Stimulated activated CD4-positive, alpha-beta T cell treated with anti-CD3 and anti-CD28 coated beads, Interleukin-15, amount 100 ng/mL, for 1 hour (primary cell): ENCODE results near the gene TMF1.

Source experiments
- DNase-seq, 2 donors: peaks; one replicate each; pipeline ENCODE4 v3.0.0-alpha.2; 2020; ENCODE audit warnings: low read depth in 1 of 2, low spot score in 1 of 2

Gene TMF1

GRCh38 chr3:69081583-69082262, 29.6 kb upstream of the TMF1 start:
- DNase-seq: no peak

- DNase-seq: peak; percentile 76 to 91
These were observed 28.2 kb upstream of the TMF1 start, which contains the start of gene UBA3 for GRCh38 chr3:69080233-69080920. TSS of gene UBA3 (minus strand) at chr3:69080365. CDS start at chr3:69080353, 12 bp downstream.

GRCh38 chr3:69079269-69080159, 27.4 kb upstream of the TMF1 start:
- no peak for DNase-seq

GRCh38 chr3:69072928-69073327, 20.8 kb upstream of the TMF1 start:
- no peak for DNase-seq

GRCh38 chr3:69066121-69066520, 14.0 kb upstream of the TMF1 start:
- DNase-seq: no peak

- DNase-seq: no peak
These were observed 13.3 kb upstream of the TMF1 start for GRCh38 chr3:69065318-69065964.

- no peak for DNase-seq
These were observed 11.5 kb upstream of the TMF1 start for GRCh38 chr3:69063636-69064035.

- no peak for DNase-seq
These were observed 7.6 kb upstream of the TMF1 start for GRCh38 chr3:69059688-69060087.

- no peak for DNase-seq
These were observed 6.8 kb upstream of the TMF1 start for GRCh38 chr3:69058947-69059224.

- DNase-seq: no peak
These were observed 6.2 kb upstream of the TMF1 start for GRCh38 chr3:69058180-69058946.

GRCh38 chr3:69052472-69052898, 352 bp upstream of the TMF1 start:
- DNase-seq: no peak

- no peak for DNase-seq
These were observed 3.1 kb downstream of the TMF1 start for GRCh38 chr3:69048990-69049389.

GRCh38 chr3:69044608-69045007, 7.5 kb downstream of the TMF1 start:
- DNase-seq: no peak

- DNase-seq: no peak
These were observed 18.7 kb downstream of the TMF1 start for GRCh38 chr3:69033470-69033869.

- no peak for DNase-seq
These were observed 19.4 kb downstream of the TMF1 start for GRCh38 chr3:69032737-69033136.

GRCh38 chr3:69032142-69032541, 20.0 kb downstream of the TMF1 start:
- no peak for DNase-seq

- DNase-seq: no peak
These were observed 20.5 kb downstream of the TMF1 start for GRCh38 chr3:69031635-69032034.

- no peak for DNase-seq
These were observed 31.3 kb downstream of the TMF1 start for GRCh38 chr3:69020857-69021256.

- DNase-seq: no peak
These were observed 31.7 kb downstream of the TMF1 start for GRCh38 chr3:69020424-69020823.

- DNase-seq: no peak
These were observed 35.2 kb downstream of the TMF1 start for GRCh38 chr3:69016901-69017300.

- no peak for DNase-seq
These were observed 36.0 kb downstream of the TMF1 start for GRCh38 chr3:69016102-69016501.
